ENCODE data around the gene GBP6.
"Not testable (repeated sequence)": the region's sequence is repeated elsewhere in the genome, so short reads cannot be mapped to it uniquely, and the experiment has no call there.

GBP6 gene

GRCh38 chr1:89382479-89382878, 18.6 kb downstream of the GBP6 start:
- H3K27me3 ChIP-seq (ENCODE audit: insufficient read depth, low read length) = no peaks in the 10 kb centered on the region
- H2AFZ ChIP-seq (ENCODE audit: low read depth, low read length) = no peak overlapping the region
- no peaks in the 10 kb centered on the region for H3K4me1 ChIP-seq (ENCODE audit: insufficient read depth, low read length)
- H3K9me3 ChIP-seq (ENCODE audit: low read length) = no peaks in the 10 kb centered on the region
- H3K4me3 ChIP-seq (ENCODE audit: low read length) = no peak overlapping the region
- H3K36me3 ChIP-seq (ENCODE audit: insufficient read depth, low read length) = no peaks in the 10 kb centered on the region

GRCh38 chr1:89383185-89383584, 19.3 kb downstream of the GBP6 start:
- H3K4me1 ChIP-seq (ENCODE audit: insufficient read depth, low read length) = no peaks in the 10 kb centered on the region
- no peaks in the 10 kb centered on the region for H3K27me3 ChIP-seq (ENCODE audit: insufficient read depth, low read length)
- no peaks in the 10 kb centered on the region for H3K9me3 ChIP-seq (ENCODE audit: low read length)
- H3K36me3 ChIP-seq (ENCODE audit: insufficient read depth, low read length) = no peaks in the 10 kb centered on the region
- H2AFZ ChIP-seq (ENCODE audit: low read depth, low read length) = no peak overlapping the region
- no peak overlapping the region for H3K4me3 ChIP-seq (ENCODE audit: low read length)

GRCh38 chr1:89390707-89391106, 26.8 kb downstream of the GBP6 start:
- no peaks in the 10 kb centered on the region for H3K4me1 ChIP-seq (ENCODE audit: insufficient read depth, low read length)
- H3K36me3 ChIP-seq (ENCODE audit: insufficient read depth, low read length) = no peaks in the 10 kb centered on the region
- no peak overlapping the region for H3K4me3 ChIP-seq (ENCODE audit: low read length)
- no peaks in the 10 kb centered on the region for H3K27me3 ChIP-seq (ENCODE audit: insufficient read depth, low read length)
- no peak overlapping the region for H2AFZ ChIP-seq (ENCODE audit: low read depth, low read length)
- H3K9me3 ChIP-seq (ENCODE audit: low read length) = no peaks in the 10 kb centered on the region

DNA sequence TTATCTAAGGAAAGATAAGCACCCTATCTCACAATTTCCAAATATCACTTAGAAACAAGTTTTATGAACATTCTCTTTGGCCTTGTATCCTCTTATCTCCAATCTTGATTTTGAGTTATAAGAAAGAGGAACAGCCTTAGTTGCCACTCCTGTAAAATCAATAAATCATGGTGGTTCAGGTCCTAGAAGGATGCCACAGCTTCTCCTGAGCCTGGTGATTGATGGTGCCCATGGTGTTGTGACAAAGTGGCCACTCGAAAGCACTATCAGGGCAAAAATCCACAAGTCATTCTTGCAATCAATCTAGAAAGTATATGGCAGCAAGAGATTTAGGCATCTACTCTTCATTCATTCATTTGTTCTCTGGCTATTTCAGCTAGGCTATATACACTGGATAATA, 27.8 kb downstream of the GBP6 start:
- no peak overlapping the region for H2AFZ ChIP-seq (ENCODE audit: low read depth, low read length)
- no peaks in the 10 kb centered on the region for H3K9me3 ChIP-seq (ENCODE audit: low read length)
- H3K36me3 ChIP-seq (ENCODE audit: insufficient read depth, low read length) = no peaks in the 10 kb centered on the region
- no peaks in the 10 kb centered on the region for H3K4me1 ChIP-seq (ENCODE audit: insufficient read depth, low read length)
- no peak overlapping the region for H3K4me3 ChIP-seq (ENCODE audit: low read length)
- no peaks in the 10 kb centered on the region for H3K27me3 ChIP-seq (ENCODE audit: insufficient read depth, low read length)

DNA sequence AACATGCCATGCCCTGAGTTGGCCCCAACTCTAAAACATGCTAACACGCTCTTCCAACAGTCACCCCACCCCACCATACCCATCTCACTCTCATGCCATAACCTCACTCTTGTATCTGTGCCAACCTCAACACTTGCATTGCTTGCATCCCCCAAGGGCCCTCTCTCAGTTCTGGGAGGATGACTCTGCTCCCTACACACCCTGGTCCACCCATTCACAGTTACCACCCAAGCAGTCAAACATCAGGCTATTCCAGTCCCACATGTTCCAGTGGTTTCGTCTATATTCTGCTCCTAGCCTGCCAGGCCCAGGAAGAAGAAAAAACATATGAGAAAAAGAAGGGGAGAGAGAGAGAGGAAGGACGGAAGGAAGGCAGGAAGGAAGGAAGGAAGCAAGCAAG, 31.0 kb downstream of the GBP6 start:
- Histone ChIP-seq H3K36me3 (ENCODE audit: insufficient read depth, low read length) (no peaks in the 10 kb centered on the region), H2AFZ (ENCODE audit: low read depth, low read length) (no peak overlapping the region), H3K4me1 (ENCODE audit: insufficient read depth, low read length) (no peaks in the 10 kb centered on the region), H3K9me3 (ENCODE audit: low read length) (no peaks in the 10 kb centered on the region), H3K27me3 (ENCODE audit: insufficient read depth, low read length) (no peaks in the 10 kb centered on the region), H3K4me3 (ENCODE audit: low read length) (no peak overlapping the region)

DNA sequence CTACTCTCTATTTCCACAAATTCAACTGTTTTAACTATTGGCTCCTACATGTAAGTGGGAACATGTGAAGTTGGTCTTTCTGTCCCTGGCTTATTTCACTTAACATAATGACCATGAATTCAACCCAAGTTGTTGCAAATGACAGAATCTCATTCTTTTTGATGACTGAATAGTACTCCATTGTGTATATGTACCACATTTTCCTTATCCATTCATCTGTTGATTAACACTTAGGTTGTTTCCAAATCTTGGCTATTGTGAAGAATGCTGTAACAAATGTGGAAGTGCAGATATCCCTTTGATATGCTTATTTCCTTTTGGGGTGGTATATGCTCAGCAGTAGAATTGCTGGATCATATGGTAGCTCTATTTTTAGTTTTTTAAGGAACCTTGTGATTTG, 33.0 kb downstream of the GBP6 start:
- H2AFZ ChIP-seq (ENCODE audit: low read depth, low read length) = no peak overlapping the region
- no peaks in the 10 kb centered on the region for H3K36me3 ChIP-seq (ENCODE audit: insufficient read depth, low read length)
- no peaks in the 10 kb centered on the region for H3K9me3 ChIP-seq (ENCODE audit: low read length)
- no peak overlapping the region for H3K4me3 ChIP-seq (ENCODE audit: low read length)
- no peaks in the 10 kb centered on the region for H3K27me3 ChIP-seq (ENCODE audit: insufficient read depth, low read length)
- no peaks in the 10 kb centered on the region for H3K4me1 ChIP-seq (ENCODE audit: insufficient read depth, low read length)

DNA sequence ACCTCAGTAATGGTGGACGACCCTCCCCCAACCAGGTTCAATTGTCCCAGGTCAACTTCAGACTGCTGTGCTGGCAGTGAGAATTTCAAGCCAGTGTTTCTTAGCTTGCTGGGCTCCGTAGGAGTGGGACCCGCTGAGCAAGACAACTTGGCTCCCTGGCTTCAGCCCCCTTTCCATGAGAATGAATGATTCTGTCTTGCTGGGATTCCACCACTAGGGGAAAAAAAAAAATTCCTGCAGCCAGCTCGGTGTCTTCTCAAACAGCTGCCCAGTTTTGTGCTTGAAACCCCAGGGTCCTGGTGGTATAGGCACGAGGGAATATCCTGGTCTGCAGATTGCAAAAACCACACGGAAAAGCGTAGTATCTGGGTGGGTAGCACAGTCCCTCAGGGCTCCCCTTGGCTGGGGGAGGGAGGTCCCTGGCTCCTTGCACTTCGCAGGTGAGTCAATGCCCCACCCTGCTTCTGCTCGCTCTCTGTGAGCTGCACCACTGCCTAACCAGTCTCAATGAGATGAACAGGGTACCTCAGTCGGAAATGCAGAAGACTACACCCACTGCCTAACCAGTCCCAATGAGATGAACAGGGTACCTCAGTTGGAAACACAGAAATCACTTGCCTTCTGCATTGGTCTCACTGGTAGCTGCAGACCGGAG, 41.5 kb downstream of the GBP6 start:
- no peaks in the 10 kb centered on the region for H3K4me1 ChIP-seq (ENCODE audit: insufficient read depth, low read length)
- H2AFZ ChIP-seq (ENCODE audit: low read depth, low read length) = no peak overlapping the region
- H3K36me3 ChIP-seq (ENCODE audit: insufficient read depth, low read length) = no peaks in the 10 kb centered on the region
- no peaks in the 10 kb centered on the region for H3K27me3 ChIP-seq (ENCODE audit: insufficient read depth, low read length)
- no peaks in the 10 kb centered on the region for H3K9me3 ChIP-seq (ENCODE audit: low read length)
- H3K4me3 ChIP-seq (ENCODE audit: low read length) = no peak overlapping the region

GRCh38 chr1:89407360-89407759, 43.5 kb downstream of the GBP6 start:
- no peaks in the 10 kb centered on the region for H3K9me3 ChIP-seq (ENCODE audit: low read length)
- no peak overlapping the region for H2AFZ ChIP-seq (ENCODE audit: low read depth, low read length)
- H3K4me1 ChIP-seq (ENCODE audit: insufficient read depth, low read length) = no peaks in the 10 kb centered on the region
- H3K27me3 ChIP-seq (ENCODE audit: insufficient read depth, low read length) = no peaks in the 10 kb centered on the region
- no peaks in the 10 kb centered on the region for H3K36me3 ChIP-seq (ENCODE audit: insufficient read depth, low read length)
- H3K4me3 ChIP-seq (ENCODE audit: low read length) = no peak overlapping the region

GRCh38 chr1:89407768-89408167, 43.9 kb downstream of the GBP6 start:
- not testable (repeated sequence) for H2AFZ ChIP-seq (ENCODE audit: low read depth, low read length); H3K4me3 ChIP-seq (ENCODE audit: low read length); H3K27me3 ChIP-seq (ENCODE audit: insufficient read depth, low read length); H3K36me3 ChIP-seq (ENCODE audit: insufficient read depth, low read length); H3K9me3 ChIP-seq (ENCODE audit: low read length); H3K4me1 ChIP-seq (ENCODE audit: insufficient read depth, low read length)

GRCh38 chr1:89425056-89425455, 61.2 kb downstream of the GBP6 start:
- H3K4me3 ChIP-seq (ENCODE audit: low read length) = no peak overlapping the region
- H3K27me3 ChIP-seq (ENCODE audit: insufficient read depth, low read length) = no peaks in the 10 kb centered on the region
- no peaks in the 10 kb centered on the region for H3K9me3 ChIP-seq (ENCODE audit: low read length)
- no peaks in the 10 kb centered on the region for H3K36me3 ChIP-seq (ENCODE audit: insufficient read depth, low read length)
- no peaks in the 10 kb centered on the region for H3K4me1 ChIP-seq (ENCODE audit: insufficient read depth, low read length)
- no peak overlapping the region for H2AFZ ChIP-seq (ENCODE audit: low read depth, low read length)

- no peaks in the 10 kb centered on the region for H3K4me1 ChIP-seq (ENCODE audit: insufficient read depth, low read length)
- H3K27me3 ChIP-seq (ENCODE audit: insufficient read depth, low read length) = no peaks in the 10 kb centered on the region
- no peak overlapping the region for H2AFZ ChIP-seq (ENCODE audit: low read depth, low read length)
- H3K4me3 ChIP-seq (ENCODE audit: low read length) = no peak overlapping the region
- H3K36me3 ChIP-seq (ENCODE audit: insufficient read depth, low read length) = no peaks in the 10 kb centered on the region
- no peaks in the 10 kb centered on the region for H3K9me3 ChIP-seq (ENCODE audit: low read length)
These were observed 65.2 kb downstream of the GBP6 start for GRCh38 chr1:89429062-89429461.

DNA sequence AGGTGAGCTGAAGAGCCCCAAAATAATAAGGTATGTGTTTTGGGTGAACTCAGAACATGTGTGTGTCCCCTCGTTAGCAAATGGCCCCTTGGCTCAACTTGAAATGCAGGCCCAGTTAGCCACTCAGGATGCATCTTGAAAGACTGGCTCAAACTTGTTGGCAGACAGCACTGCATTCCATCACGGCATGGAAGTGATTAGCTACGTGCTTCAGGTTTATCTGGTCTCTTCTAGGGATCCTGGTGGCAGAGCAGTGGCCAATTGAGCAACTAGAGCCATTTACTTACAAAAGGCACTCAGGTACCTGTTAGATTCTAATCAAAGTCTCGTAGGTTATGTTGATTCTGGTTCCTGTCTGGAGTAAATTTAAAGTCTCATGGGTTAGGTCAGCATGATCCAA, 65.8 kb downstream of the GBP6 start:
- not testable (repeated sequence) for H3K36me3 ChIP-seq (ENCODE audit: insufficient read depth, low read length); H3K27me3 ChIP-seq (ENCODE audit: insufficient read depth, low read length); H2AFZ ChIP-seq (ENCODE audit: low read depth, low read length); H3K4me1 ChIP-seq (ENCODE audit: insufficient read depth, low read length); H3K9me3 ChIP-seq (ENCODE audit: low read length); H3K4me3 ChIP-seq (ENCODE audit: low read length)

GRCh38 chr1:89433421-89433820, 69.6 kb downstream of the GBP6 start:
- Histone ChIP-seq H3K4me3 (ENCODE audit: low read length) (no peak overlapping the region), H3K36me3 (ENCODE audit: insufficient read depth, low read length) (no peaks in the 10 kb centered on the region), H3K27me3 (ENCODE audit: insufficient read depth, low read length) (no peaks in the 10 kb centered on the region), H3K9me3 (ENCODE audit: low read length) (no peaks in the 10 kb centered on the region), H3K4me1 (ENCODE audit: insufficient read depth, low read length) (no peaks in the 10 kb centered on the region), H2AFZ (ENCODE audit: low read depth, low read length) (no peak overlapping the region)

DNA sequence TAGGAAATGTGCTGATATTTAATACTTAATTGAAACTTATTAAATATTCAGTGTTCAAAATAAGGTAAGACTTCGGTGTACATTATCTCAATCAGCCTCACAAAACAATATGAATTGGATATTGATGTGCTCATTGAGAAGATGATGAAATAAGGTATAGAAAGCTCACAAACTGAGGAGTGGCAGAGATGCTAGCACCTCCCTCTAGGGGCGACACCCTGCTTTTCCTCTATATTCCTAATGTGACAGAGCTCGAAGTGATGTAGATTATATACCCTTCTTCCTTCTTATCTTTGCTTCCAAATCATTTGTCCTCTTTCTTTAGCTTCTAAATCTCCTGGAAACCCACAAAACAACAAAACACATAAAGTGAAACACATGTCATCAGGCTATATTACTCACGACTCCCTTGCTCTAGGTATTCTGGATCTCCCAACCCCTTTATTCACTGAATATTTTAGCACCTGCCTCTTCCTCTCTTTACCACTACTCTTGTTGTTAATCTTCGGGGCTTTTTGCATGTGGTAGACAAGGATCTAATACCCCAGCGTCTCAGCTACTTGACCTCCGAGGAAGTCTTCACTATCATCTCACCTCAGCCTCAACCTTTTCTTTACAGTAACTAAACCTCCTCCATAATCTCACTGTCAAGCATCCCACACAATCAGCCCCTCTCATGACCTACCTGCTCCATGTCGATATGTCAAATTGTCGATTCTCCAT, 70.4 kb downstream of the GBP6 start:
- not testable (repeated sequence) for H3K4me3 ChIP-seq (ENCODE audit: low read length); H2AFZ ChIP-seq (ENCODE audit: low read depth, low read length); H3K4me1 ChIP-seq (ENCODE audit: insufficient read depth, low read length); H3K9me3 ChIP-seq (ENCODE audit: low read length); H3K36me3 ChIP-seq (ENCODE audit: insufficient read depth, low read length); H3K27me3 ChIP-seq (ENCODE audit: insufficient read depth, low read length)
